ENCODE measurements around the gene MS4A14.

DNA sequence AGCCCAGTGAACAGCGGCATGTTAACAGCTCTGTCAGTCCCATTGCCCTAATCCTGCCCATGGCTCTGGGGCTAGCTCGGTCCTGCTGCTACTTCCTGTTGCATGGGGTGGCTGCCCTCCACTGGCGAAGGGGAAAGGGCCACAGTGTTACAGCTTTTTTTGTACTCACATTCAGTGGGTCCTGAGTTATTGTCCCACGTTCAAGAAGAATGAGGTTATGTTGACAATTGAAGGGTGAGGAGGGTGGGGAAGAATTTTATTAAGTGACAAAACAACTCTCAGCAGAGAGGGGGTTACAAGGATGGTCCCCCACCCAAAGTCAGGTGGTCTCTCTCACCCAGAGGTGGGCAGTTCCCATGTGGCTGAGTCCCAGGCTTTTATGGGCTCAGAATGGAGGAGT lies 35.6 kb upstream of the MS4A14 start:
- TF ChIP-seq, protein P1, sequence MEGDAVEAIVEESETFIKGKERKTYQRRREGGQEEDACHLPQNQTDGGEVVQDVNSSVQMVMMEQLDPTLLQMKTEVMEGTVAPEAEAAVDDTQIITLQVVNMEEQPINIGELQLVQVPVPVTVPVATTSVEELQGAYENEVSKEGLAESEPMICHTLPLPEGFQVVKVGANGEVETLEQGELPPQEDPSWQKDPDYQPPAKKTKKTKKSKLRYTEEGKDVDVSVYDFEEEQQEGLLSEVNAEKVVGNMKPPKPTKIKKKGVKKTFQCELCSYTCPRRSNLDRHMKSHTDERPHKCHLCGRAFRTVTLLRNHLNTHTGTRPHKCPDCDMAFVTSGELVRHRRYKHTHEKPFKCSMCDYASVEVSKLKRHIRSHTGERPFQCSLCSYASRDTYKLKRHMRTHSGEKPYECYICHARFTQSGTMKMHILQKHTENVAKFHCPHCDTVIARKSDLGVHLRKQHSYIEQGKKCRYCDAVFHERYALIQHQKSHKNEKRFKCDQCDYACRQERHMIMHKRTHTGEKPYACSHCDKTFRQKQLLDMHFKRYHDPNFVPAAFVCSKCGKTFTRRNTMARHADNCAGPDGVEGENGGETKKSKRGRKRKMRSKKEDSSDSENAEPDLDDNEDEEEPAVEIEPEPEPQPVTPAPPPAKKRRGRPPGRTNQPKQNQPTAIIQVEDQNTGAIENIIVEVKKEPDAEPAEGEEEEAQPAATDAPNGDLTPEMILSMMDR (IDR thresholded peaks at IDR 0.05): no peak
- TF ChIP-seq EP300 (IDR thresholded peaks at IDR 0.05) (no peak), POLR2A (IDR thresholded peaks at IDR 0.05) (no peak)

Measured in stomach (tissue), 4 donors.